ENCODE measurements around the gene TNFRSF14.

DNA sequence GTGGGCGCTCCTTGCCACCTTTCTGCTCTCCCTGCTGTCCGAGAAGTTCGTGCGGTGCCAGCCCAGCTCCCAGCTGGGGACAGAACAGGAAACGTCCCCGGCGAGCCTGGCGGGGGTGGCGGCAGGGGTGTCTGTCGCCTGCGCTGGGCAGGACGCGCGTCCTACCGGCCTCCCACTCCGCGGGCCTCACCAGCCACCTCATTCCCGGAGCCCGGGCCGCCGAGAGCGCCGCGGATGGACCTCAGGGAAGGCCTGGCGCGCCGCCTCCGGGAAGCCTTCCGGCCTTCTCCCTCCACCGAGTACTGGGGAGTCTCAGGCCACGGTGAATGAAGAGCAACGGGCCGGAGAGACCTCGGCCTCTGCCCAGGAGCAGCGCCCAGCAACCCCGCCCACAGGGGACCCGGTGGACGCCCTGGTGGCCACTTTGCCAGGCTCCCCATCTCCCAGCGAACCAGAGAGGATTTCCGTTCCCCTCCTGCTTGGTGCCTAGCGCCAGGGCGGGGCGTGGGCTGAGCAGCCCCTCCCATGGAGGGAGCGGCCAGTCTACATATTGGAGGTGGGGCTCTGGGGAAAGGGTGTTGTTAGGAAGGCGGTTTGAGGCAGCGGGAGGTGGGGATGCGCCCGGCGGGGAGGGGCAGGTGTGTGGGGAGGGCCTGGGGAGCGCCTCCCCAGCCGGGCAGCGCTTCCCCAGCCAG lies 9.5 kb upstream of the TNFRSF14 start:
- TF ChIP-seq, protein P1, sequence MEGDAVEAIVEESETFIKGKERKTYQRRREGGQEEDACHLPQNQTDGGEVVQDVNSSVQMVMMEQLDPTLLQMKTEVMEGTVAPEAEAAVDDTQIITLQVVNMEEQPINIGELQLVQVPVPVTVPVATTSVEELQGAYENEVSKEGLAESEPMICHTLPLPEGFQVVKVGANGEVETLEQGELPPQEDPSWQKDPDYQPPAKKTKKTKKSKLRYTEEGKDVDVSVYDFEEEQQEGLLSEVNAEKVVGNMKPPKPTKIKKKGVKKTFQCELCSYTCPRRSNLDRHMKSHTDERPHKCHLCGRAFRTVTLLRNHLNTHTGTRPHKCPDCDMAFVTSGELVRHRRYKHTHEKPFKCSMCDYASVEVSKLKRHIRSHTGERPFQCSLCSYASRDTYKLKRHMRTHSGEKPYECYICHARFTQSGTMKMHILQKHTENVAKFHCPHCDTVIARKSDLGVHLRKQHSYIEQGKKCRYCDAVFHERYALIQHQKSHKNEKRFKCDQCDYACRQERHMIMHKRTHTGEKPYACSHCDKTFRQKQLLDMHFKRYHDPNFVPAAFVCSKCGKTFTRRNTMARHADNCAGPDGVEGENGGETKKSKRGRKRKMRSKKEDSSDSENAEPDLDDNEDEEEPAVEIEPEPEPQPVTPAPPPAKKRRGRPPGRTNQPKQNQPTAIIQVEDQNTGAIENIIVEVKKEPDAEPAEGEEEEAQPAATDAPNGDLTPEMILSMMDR (IDR thresholded peaks at IDR 0.05) = no peak
- no peak for TF ChIP-seq POLR2A (IDR thresholded peaks at IDR 0.05)

All from lower leg skin (tissue), 3 donors.